SK-N-SH treated with all-trans-retinoic acid at 6 μM for 48 hours (cell line): ENCODE measurements around the gene RAP2A.

Experiments used
- ATAC-seq: fragments of 200-7000 bp; cut with Tn5 transposase; 3 replicates; pipeline ENCODE4 v1.9.1; 2020; ENCODE audit warnings: mild to moderate bottlenecking, moderate library complexity
- ESRRG ChIP-seq: fragments of 250-450 bp; sonication (Bioruptor Pico); IDR thresholded peaks from 2 replicates; pipeline ENCODE4 v1.6.1; 2021; ENCODE audit warnings: mild to moderate bottlenecking
- GLIS3 ChIP-seq: fragments of 250-450 bp; sonication (Bioruptor Pico); IDR thresholded peaks from 2 replicates; pipeline ENCODE4 v1.5.0; 2020; ENCODE audit warnings: mild to moderate bottlenecking, moderate library complexity
- ISL1 ChIP-seq: fragments of 250-450 bp; sonication (Bioruptor Pico); IDR thresholded peaks from 2 replicates; pipeline ENCODE4 v2.1.2; 2022; ENCODE audit warnings: mild to moderate bottlenecking, moderate library complexity
- OSR1 ChIP-seq: fragments of 250-450 bp; sonication (Bioruptor Pico); IDR thresholded peaks from 2 replicates; pipeline ENCODE4 v1.8.0; 2022; ENCODE audit warnings: moderate library complexity, mild to moderate bottlenecking, inconsistent platforms
- PATZ1 ChIP-seq: fragments of 250-450 bp; sonication (Bioruptor Pico); IDR thresholded peaks from 2 replicates; pipeline ENCODE4 v1.8.0; 2020; ENCODE audit warnings: mild to moderate bottlenecking, moderate library complexity, borderline replicate concordance
- PPARA ChIP-seq: fragments of 250-450 bp; sonication (Bioruptor Pico); IDR thresholded peaks from 2 replicates; pipeline ENCODE4 v1.5.0; 2020; ENCODE audit warnings: mild to moderate bottlenecking, borderline replicate concordance
- SNAI2 ChIP-seq: fragments of 250-450 bp; sonication (Bioruptor Pico); IDR thresholded peaks from 2 replicates; pipeline ENCODE4 v1.5.0; 2020; ENCODE audit warnings: mild to moderate bottlenecking, moderate library complexity
- ZC3H10 ChIP-seq: fragments of 250-450 bp; sonication (Bioruptor Pico); IDR thresholded peaks from 2 replicates; pipeline ENCODE4 v1.5.1; 2021; ENCODE audit warnings: mild to moderate bottlenecking, moderate library complexity
- ZFP3 ChIP-seq: fragments of 250-450 bp; sonication (Bioruptor Pico); IDR thresholded peaks from 2 replicates; pipeline ENCODE4 v1.5.0; 2020; ENCODE audit warnings: mild to moderate bottlenecking, moderate library complexity
- ZFP30 ChIP-seq: fragments of 450-650 bp; formaldehyde crosslinking; IDR thresholded peaks from 2 replicates; pipeline ENCODE4 v1.5.0; 2022; ENCODE audit warnings: mild to moderate bottlenecking, moderate library complexity
- ZNF70 ChIP-seq: fragments of 450-650 bp; formaldehyde crosslinking; IDR thresholded peaks from 2 replicates; pipeline ENCODE4 v1.5.0; 2020; ENCODE audit warnings: mild to moderate bottlenecking, moderate library complexity
- ZNF8 ChIP-seq: fragments of 450-650 bp; formaldehyde crosslinking; IDR thresholded peaks from 2 replicates; pipeline ENCODE4 v1.5.0; 2020; ENCODE audit warnings: mild to moderate bottlenecking, moderate library complexity
- TF ChIP-seq, protein P1 (sequence below): fragments of 250-450 bp; sonication (Bioruptor Pico); IDR thresholded peaks from 2 replicates; pipeline ENCODE4 v1.5.1; 2020; ENCODE audit warnings: low read depth, mild to moderate bottlenecking, moderate library complexity
- TF ChIP-seq, protein P2 (sequence below): fragments of 250-450 bp; sonication (Bioruptor Pico); IDR thresholded peaks from 2 replicates; pipeline ENCODE4 v1.5.1; 2021; ENCODE audit warnings: mild to moderate bottlenecking, moderate library complexity

Gene RAP2A

DNA sequence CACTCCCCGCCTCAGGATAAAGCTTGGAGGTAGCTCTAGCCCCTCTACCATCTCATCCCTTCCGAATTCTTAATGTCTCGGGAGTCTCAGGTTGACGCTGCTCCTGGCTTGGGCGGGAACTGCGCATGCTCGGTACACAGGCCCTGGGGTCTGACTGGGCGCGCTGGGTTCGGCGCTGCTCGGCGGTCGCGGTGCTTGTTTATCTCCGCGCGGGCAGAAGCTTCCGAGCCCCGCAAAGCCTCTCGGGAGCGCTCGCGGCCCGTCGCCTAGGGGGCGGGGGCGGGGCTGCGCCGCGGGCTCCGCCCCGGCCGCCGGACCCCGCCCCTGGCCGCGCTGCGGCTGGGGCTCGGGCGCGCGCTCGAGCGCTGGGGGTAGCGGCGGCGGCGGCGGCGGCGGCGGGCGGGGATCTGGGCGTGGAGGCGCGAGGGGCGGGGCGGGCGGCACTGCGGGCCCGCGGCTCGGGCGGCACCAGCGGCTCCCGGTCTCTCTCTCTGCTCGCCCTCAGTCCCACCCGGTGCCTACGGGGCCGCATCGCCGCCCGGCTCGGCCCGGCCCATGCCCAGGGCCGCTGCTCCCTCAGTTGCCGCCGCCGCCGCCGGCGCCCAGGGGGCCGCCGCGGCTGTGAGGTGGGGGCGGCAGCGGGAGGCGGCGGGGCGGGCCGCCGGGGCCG, at the start of gene RAP2A:
Gene RAP2A, plus strand, starts transcription at position 443 of the 670 bp plus-strand sequence. CDS start 302 bp downstream, outside the sequence.
- TF ChIP-seq ZNF8 (CRISPR knock-in tag) (no peak), ZNF70 (0 out of 2 replicates have a peak, but pooled peaks have one; percentile 7)
- ATAC-seq: peak; percentile 74

DNA sequence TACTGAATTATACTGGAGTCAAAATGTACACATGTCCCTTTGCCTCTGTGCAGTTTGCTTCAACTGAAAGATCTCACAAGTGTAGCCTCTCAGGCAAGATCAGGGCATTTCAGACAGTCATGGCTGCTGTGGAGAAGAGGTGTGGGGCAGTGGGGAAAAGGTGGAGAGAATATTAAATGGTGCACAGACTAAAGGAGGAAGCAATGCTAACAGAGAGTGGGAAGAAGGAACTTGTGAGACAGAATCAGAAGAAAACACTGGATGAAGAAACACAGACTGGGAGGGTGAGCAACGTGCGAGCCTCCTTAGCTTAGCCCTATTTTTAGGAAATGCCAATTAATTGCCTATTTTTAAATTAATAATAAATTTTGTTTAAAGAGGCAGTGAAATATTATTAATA, 49.6 kb upstream of the RAP2A start:
- ATAC-seq: no peak
- no peak for TF ChIP-seq PATZ1 (CRISPR knock-in tag)

DNA sequence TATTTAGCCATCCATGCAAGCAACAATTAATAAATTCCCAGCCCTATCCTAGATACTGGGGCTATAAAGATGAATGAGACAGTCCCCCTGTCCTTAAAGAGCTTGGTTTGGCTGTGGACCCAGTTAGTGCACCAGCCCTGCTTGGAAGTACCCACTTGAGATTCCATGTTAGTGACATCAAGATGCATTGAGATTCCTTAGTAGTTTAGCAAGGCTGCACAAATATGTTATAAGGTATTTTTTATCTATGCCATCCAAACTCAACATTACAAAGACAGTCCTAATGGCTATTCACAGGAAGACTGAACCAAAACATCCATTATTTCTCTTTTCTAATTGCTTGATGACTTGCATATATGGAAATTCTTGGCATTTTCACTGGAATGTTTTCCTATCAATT, 48.8 kb upstream of the RAP2A start:
- TF ChIP-seq ISL1 (CRISPR knock-in tag): peak; percentile 94
- TF ChIP-seq, protein P1, sequence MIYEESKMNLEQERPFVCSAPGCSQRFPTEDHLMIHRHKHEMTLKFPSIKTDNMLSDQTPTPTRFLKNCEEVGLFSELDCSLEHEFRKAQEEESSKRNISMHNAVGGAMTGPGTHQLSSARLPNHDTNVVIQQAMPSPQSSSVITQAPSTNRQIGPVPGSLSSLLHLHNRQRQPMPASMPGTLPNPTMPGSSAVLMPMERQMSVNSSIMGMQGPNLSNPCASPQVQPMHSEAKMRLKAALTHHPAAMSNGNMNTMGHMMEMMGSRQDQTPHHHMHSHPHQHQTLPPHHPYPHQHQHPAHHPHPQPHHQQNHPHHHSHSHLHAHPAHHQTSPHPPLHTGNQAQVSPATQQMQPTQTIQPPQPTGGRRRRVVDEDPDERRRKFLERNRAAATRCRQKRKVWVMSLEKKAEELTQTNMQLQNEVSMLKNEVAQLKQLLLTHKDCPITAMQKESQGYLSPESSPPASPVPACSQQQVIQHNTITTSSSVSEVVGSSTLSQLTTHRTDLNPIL (CRISPR knock-in tag): peak; percentile 45; the same call in 1 of the 2 replicates
- TF ChIP-seq, protein P2, sequence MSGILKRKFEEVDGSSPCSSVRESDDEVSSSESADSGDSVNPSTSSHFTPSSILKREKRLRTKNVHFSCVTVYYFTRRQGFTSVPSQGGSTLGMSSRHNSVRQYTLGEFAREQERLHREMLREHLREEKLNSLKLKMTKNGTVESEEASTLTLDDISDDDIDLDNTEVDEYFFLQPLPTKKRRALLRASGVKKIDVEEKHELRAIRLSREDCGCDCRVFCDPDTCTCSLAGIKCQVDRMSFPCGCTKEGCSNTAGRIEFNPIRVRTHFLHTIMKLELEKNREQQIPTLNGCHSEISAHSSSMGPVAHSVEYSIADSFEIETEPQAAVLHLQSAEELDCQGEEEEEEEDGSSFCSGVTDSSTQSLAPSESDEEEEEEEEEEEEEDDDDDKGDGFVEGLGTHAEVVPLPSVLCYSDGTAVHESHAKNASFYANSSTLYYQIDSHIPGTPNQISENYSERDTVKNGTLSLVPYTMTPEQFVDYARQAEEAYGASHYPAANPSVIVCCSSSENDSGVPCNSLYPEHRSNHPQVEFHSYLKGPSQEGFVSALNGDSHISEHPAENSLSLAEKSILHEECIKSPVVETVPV (CRISPR knock-in tag): no peak
- ATAC-seq: peak; percentile 49

DNA sequence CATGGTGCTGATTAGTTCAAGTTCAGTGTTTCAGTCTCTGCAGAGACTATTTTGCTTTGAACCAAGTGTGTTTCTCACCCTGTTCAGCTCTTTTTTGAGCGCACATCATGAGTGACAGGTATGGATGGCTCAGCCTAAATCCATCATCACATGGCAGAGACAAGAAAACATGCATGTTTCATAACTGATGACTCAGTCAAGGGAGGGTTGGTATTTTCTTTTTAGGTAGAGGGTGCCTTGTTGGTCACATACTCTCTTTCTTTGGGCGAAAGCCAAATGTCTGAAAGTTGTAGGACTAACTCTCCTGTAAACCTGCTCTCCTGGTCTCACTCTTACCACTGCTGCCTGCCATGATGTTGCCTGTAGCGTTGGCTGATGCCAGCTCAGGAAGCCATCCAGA, 48.1 kb upstream of the RAP2A start:
- ATAC-seq: no peak; the same call in 1 of the 3 replicates
- TF ChIP-seq PPARA: no peak
- TF ChIP-seq, all 23 proteins: peak for 0

DNA sequence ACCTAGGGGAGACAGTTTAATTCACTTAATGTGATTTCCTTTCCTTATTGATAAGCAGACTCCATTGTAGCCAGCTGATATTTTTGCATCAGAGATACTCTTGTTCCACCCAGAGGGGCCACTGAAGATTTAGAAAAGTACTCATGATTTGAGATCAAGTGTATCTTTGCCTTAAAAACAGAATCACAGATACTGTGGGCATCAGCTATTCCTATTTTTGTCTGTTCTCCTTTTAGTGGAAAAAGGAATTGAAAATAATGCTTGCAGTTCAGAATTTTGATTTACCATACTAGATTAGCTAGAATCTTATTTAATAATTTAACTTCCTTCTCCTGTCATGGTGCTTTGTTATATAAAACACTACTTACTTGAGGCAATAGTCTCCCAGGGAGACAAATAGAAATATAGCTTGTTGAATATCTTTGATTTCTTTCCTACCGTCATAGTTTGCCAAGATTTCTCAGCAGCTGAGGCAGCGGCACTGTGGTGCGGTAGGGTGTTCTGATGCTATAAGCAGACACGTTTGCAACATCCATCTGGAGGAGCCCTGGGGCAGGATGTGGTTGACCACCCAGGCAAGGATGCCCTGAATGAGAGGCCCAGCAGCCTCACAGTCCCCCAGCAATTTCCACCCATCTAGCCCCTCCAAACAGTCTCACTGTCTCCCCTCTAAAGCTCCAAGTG, 47.0 kb upstream of the RAP2A start:
- no peak for ATAC-seq
- TF ChIP-seq ESRRG (CRISPR knock-in tag) (no peak), ZNF70 (no peak), OSR1 (CRISPR knock-in tag) (no peak), ZC3H10 (CRISPR knock-in tag) (no peak), PPARA (no peak), GLIS3 (CRISPR knock-in tag) (no peak), ZFP30 (CRISPR knock-in tag) (no peak)
- TF ChIP-seq, protein P1 (CRISPR knock-in tag): no peak

DNA sequence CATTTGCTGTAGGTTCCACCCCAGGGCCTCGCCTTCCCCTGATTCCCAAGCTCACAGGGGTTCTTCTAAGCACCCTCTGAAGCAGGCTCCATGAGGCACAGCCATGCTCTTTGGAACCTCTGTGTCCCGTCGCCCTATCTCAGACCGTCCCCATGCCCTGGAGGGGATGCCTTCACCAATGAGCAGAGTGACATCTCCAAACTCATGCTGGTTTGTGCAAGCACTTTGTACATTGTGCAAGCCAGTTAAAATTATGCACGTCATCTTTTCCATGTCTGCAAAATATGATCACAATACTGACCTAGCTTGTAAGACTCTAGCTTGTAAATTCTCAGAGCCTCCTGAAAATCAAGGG, 46.5 kb upstream of the RAP2A start:
- ATAC-seq: no peak
- no peak for TF ChIP-seq ZFP3 (CRISPR knock-in tag)
- no peak for TF ChIP-seq SNAI2
- no peak for TF ChIP-seq OSR1 (CRISPR knock-in tag)
- no peak for TF ChIP-seq PATZ1 (CRISPR knock-in tag)
